Breast epithelium (tissue), 3 donors: Measurements from ENCODE around the gene PMEPA1.
"Not testable (repeated sequence)": the region's sequence is repeated elsewhere in the genome, so short reads cannot be mapped to it uniquely, and the experiment has no call there.

Source experiments
- POLR2A ChIP-seq: fragments of 450-650 bp; IDR thresholded peaks from one replicate; pipeline ENCODE4 v1.6.1; 2016; ENCODE audit warnings: antibody characterized with exemption, mild to moderate bottlenecking, moderate library complexity
- POLR2AphosphoS5 ChIP-seq, 3 donors: sonication (generic); formaldehyde crosslinking; IDR thresholded peaks; one replicate each; pipeline ENCODE4 v1.6.1; 2017; ENCODE audit warnings: antibody characterized with exemption in 3 of 3
- TF ChIP-seq, protein P1 (sequence below), 3 donors: fragments of 450-650 bp; IDR thresholded peaks; one replicate each; pipeline ENCODE4 v1.5.1; 2016 to 2017; ENCODE audit warnings: antibody characterized with exemption in 3 of 3, mild to moderate bottlenecking in 3 of 3, moderate library complexity in 3 of 3

DNA sequence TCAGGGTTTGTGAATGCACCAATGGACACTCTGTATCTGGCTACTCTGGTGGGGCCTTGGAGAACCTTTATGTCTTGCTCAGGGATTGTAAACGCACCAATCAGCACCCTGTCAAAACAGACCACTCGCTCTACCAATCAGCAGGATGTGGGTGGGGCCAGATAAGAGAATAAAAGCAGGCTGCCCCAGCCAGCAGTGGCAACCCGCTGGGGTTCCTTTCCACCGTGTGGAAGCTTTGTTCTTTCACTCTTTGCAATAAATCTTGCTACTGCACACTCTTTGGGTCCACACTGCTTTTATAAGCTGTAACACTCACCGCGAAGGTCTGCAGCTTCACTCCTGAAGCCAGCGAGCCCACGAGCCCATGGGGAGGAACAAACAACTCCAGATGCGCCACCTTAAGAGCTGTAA, 80.3 kb downstream of the PMEPA1 start:
- not testable (repeated sequence) for TF ChIP-seq POLR2A; POLR2AphosphoS5 (IDR thresholded peaks at IDR 0.05)
- TF ChIP-seq, protein P1, sequence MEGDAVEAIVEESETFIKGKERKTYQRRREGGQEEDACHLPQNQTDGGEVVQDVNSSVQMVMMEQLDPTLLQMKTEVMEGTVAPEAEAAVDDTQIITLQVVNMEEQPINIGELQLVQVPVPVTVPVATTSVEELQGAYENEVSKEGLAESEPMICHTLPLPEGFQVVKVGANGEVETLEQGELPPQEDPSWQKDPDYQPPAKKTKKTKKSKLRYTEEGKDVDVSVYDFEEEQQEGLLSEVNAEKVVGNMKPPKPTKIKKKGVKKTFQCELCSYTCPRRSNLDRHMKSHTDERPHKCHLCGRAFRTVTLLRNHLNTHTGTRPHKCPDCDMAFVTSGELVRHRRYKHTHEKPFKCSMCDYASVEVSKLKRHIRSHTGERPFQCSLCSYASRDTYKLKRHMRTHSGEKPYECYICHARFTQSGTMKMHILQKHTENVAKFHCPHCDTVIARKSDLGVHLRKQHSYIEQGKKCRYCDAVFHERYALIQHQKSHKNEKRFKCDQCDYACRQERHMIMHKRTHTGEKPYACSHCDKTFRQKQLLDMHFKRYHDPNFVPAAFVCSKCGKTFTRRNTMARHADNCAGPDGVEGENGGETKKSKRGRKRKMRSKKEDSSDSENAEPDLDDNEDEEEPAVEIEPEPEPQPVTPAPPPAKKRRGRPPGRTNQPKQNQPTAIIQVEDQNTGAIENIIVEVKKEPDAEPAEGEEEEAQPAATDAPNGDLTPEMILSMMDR (IDR thresholded peaks at IDR 0.05) = not testable (repeated sequence)
